Endothelial cell (in vitro differentiated cells): ENCODE data around the gene FMNL3. TPM values are rescaled to one million over a fixed set of nuclear protein-coding genes. Genes with fewer than 3 reads are reported as not detected.
A peak's percentile ranks its signal among the peaks of the same experiment; 100 is the strongest.

Experiments used
- DNase-seq: peaks from one replicate; pipeline ENCODE4 v3.0.0; 2021; ENCODE audit warnings: low spot score
- H3K27ac Mint-ChIP-seq: one replicate; pipeline ENCODE4 v1.8.0; 2021; ENCODE audit warnings: mixed read lengths, inconsistent platforms; ENCODE audit not compliant: unreplicated experiment
- H3K27me3 Mint-ChIP-seq: one replicate; pipeline ENCODE4 v1.8.0; 2021; ENCODE audit warnings: mild to moderate bottlenecking, moderate library complexity, mixed read lengths, inconsistent platforms; ENCODE audit not compliant: unreplicated experiment
- H3K36me3 Mint-ChIP-seq: one replicate; pipeline ENCODE4 v1.8.0; 2021; ENCODE audit warnings: mild to moderate bottlenecking, low read depth, mixed read lengths, inconsistent platforms; ENCODE audit not compliant: unreplicated experiment
- H3K4me1 Mint-ChIP-seq: one replicate; pipeline ENCODE4 v1.8.0; 2021; ENCODE audit warnings: mild to moderate bottlenecking, mixed read lengths, inconsistent platforms; ENCODE audit not compliant: unreplicated experiment
- H3K4me3 Mint-ChIP-seq: one replicate; pipeline ENCODE4 v1.8.0; 2021; ENCODE audit warnings: mild to moderate bottlenecking, mixed read lengths, inconsistent platforms; ENCODE audit not compliant: unreplicated experiment
- H3K9me3 Mint-ChIP-seq: one replicate; pipeline ENCODE4 v1.8.0; 2021; ENCODE audit warnings: mixed read lengths, inconsistent platforms; ENCODE audit not compliant: unreplicated experiment
- CTCF ChIP-seq: fragments of 200-600 bp; sonication (generic); IDR thresholded peaks from one replicate; pipeline ENCODE4 v1.5.0; 2021; ENCODE audit warnings: antibody characterized with exemption; ENCODE audit not compliant: unreplicated experiment
- total RNA-seq: library from RNA; stranded (reverse); fragmentation: NEBNext Ultra II Directional; extraction: Animal tissue kit (Norgen Biotek cat#: 25700); gene quantifications from one replicate; pipeline ENCODE4 v1.2.1, GENCODE V29; 2021; ENCODE audit not compliant: unreplicated experiment

Gene FMNL3
- total RNA-seq, 1 donor from 2014 or later: 194 TPM

DNA sequence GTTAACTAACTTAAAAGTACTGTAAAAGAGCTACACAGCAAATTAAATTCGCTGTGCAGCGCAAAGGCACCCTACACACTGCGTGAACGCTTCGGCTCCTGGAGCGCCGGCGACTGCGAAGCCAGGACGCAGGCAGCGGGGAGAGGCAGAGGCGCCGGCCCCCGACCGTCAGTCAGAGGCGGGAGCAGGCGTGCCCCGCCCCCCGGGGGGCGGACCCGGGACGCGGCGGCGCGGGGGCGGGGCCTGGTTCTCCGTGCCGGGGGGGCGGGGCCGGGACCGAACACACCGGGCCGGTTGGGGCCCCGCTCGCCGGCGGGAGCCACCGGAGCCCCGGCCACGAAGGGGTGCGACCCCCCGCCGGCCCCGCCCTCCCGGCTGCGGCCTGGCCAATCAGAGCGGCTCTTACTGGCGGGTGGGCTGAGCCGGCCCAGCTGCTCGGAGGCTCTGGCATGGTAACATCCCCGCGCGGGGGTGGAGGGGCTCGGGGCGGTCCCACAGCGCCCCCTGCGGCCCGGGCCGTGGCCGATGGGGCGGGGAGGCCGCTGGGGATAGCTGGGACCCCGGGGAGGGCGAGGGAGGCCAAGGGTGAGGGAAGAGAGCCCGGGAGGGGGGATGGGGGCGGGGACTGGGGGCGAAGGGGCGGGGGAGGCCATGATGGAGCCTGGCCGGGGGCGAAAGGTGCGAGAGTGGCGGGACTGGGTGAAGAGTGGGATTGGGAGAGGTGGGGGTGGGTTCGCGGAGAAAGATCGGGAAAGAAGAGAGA is 83.9 kb downstream of the FMNL3 start, which contains the start of gene PRPF40B:
PRPF40B (plus strand) TSS at position 420 of the 763 bp plus-strand sequence; CDS start at position 450, 30 bp downstream.
- peak; percentile 62 for TF ChIP-seq CTCF
- Mint-ChIP-seq H3K9me3 (no peaks in the 10 kb centered on the region), H3K36me3 (peaks cover 3% of the 10 kb centered on the region), H3K4me3 (peak within 1 kb of the TSS; percentile 89), H3K27me3 (peaks cover 12% of the 10 kb centered on the region), H3K4me1 (peaks cover 18% of the 10 kb centered on the region), H3K27ac (peak within 1 kb of the TSS; percentile 80)
- DNase-seq: peak; percentile 96

GRCh38 chr12:49622501-49623141 is 84.6 kb downstream of the FMNL3 start:
- no peak for DNase-seq
- H3K27me3 Mint-ChIP-seq: peaks cover 12% of the 10 kb centered on the region
- no peak for TF ChIP-seq CTCF
- no peaks in the 10 kb centered on the region for H3K9me3 Mint-ChIP-seq
- peak overlapping the region; percentile 80 for H3K27ac Mint-ChIP-seq
- H3K4me1 Mint-ChIP-seq: peaks cover 18% of the 10 kb centered on the region
- peak overlapping the region; percentile 89 for H3K4me3 Mint-ChIP-seq
- peaks cover 3% of the 10 kb centered on the region for H3K36me3 Mint-ChIP-seq

DNA sequence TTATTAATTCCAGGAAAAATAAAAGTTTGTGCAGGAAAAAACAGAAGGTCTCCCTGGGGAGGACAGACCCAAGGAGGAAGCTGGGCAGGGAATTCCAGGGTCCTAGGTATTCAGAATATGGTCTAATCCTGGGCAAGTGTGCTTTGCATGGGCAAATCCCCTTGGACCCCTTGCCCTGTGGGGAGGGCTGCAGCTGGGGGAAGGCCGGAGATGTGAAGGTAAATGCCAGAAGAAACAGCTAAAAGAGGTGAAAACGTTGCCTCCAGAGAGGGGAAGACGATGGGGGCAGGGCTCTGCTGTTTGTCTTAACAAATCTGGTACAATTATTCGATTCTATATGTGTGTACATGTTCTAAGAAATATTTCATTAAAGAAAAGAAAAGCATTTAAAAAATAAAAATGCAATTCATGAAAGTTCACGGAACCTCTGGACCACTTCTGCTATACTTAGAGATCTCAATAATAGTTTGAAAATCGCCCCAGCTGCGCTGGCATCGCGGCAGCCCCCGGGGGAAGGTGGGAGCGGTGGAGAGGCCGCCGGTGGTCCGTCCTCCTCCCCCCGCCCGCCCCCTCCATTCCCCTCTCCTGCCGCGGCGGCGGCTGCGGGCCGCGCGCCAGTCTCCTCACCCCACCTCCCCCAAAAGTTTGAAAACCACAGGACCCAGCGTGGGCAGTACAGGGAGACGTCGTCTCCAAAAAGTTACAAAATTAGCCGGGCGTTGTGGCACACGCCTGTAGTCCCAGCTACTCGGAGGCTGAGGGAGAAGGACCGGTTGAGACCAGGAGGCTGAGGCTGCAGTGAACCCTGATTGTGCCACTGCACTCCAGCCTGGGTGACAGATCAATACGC is 85.3 kb downstream of the FMNL3 start:
- Mint-ChIP-seq H3K27ac (no peak overlapping the region), H3K4me3 (peak overlapping the region; percentile 89), H3K36me3 (peaks cover 3% of the 10 kb centered on the region), H3K4me1 (peaks cover 18% of the 10 kb centered on the region), H3K9me3 (no peaks in the 10 kb centered on the region), H3K27me3 (peaks cover 12% of the 10 kb centered on the region)
- TF ChIP-seq CTCF: no peak
- DNase-seq: no peak

DNA sequence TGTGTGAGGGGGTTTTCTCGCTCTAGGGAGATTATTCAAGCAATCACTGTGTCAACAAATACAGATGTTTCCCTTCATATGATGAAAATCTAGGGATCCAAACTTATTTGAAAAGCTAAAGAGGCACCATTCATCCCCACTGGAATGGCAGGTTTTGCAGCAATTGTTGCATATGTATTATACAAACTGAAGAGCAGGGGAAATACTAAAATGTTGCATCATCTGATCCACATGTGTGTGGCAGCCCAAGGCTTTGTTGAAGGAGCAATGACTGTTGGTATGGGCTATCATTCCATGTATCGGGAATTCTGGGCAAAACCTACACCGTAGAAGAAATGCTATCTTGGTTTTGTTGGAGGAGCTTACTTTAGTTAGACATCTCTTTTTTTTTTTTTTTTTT is 87.9 kb downstream of the FMNL3 start:
- no peak overlapping the region for H3K27ac Mint-ChIP-seq
- H3K27me3 Mint-ChIP-seq: peaks cover 10% of the 10 kb centered on the region
- no peak overlapping the region for H3K4me3 Mint-ChIP-seq

More for the DNA sequence above, 87.9 kb downstream of the FMNL3 start:
- H3K4me1 Mint-ChIP-seq: peaks cover 15% of the 10 kb centered on the region
- no peaks in the 10 kb centered on the region for H3K9me3 Mint-ChIP-seq
- TF ChIP-seq CTCF: no peak
- no peak for DNase-seq
- no peaks in the 10 kb centered on the region for H3K36me3 Mint-ChIP-seq
